GM12864 (cell line): ENCODE results near the gene GDPD5.
A peak's percentile ranks its signal among the peaks of the same experiment; 100 is the strongest.

Experiments
- DNase-seq: peaks from one replicate; pipeline ENCODE4 v3.0.0-alpha.2; 2011; ENCODE audit warnings: low read depth
- H3K4me3 ChIP-seq: 2 replicates; pipeline ENCODE4 v1.5.1; 2011; ENCODE audit warnings: mild to moderate bottlenecking, low read depth, low read length, control low read depth
- CTCF ChIP-seq: IDR thresholded peaks from 2 replicates; pipeline ENCODE4 v1.5.1; 2011; ENCODE audit warnings: low read depth, mild to moderate bottlenecking, moderate library complexity, low read length, control low read depth, inconsistent platforms; ENCODE audit errors: missing control alignments

Gene GDPD5

GRCh38 chr11:75548595-75549272 lies 23.0 kb upstream of the GDPD5 start:
- no peak overlapping the region for H3K4me3 ChIP-seq
- DNase-seq = no peak
- TF ChIP-seq CTCF = no peak

- H3K4me3 ChIP-seq = no peak overlapping the region
- TF ChIP-seq CTCF = peak; percentile 79
- no peak for DNase-seq
Observed at GRCh38 chr11:75547617-75548058, 21.9 kb upstream of the GDPD5 start.

- no peak for DNase-seq
- no peak for TF ChIP-seq CTCF
- no peak overlapping the region for H3K4me3 ChIP-seq
Observed at GRCh38 chr11:75547177-75547576, 21.4 kb upstream of the GDPD5 start.

- no peak for DNase-seq
- TF ChIP-seq CTCF = no peak
- H3K4me3 ChIP-seq = no peak overlapping the region
Observed at GRCh38 chr11:75543806-75544205, 18.1 kb upstream of the GDPD5 start.

GRCh38 chr11:75542088-75542438 lies 16.3 kb upstream of the GDPD5 start:
- DNase-seq = no peak
- TF ChIP-seq CTCF = no peak
- H3K4me3 ChIP-seq = no peak overlapping the region

GRCh38 chr11:75541193-75542087 lies 15.7 kb upstream of the GDPD5 start:
- DNase-seq = no peak
- no peak overlapping the region for H3K4me3 ChIP-seq
- TF ChIP-seq CTCF = no peak
